GM23338 (cell line): ENCODE data around the gene CRYBA1. TPM values are rescaled to one million over a fixed set of nuclear protein-coding genes. Genes with fewer than 3 reads are reported as not detected.

Experiments used
- ATAC-seq: fragments of 200-7000 bp; cut with Tn5 transposase; 3 replicates; pipeline ENCODE4 v1.9.1; 2020
- DNase-seq: peaks from one replicate; pipeline ENCODE4 v3.0.0-alpha.2; 2015; ENCODE audit warnings: low spot score
- H2AFZ ChIP-seq: fragments of 200-600 bp; sonication (generic); 2 replicates; pipeline ENCODE4 v1.8.0; 2016; ENCODE audit warnings: antibody characterized with exemption, mild to moderate bottlenecking, moderate library complexity
- H3F3A ChIP-seq: fragments of 200-600 bp; sonication (generic); replicated peaks from 2 replicates; pipeline ENCODE4 v1.8.0; 2017; ENCODE audit warnings: antibody characterized with exemption, mixed run types, low read depth
- H3K27ac ChIP-seq: fragments of 200-600 bp; sonication (generic); 2 replicates; pipeline ENCODE4 v1.6.1; 2016; ENCODE audit warnings: low read depth
- H3K27me3 ChIP-seq: fragments of 200-600 bp; sonication (generic); 2 replicates; pipeline ENCODE4 v1.8.0; 2016; ENCODE audit warnings: mild to moderate bottlenecking, mixed run types, moderate library complexity; ENCODE audit not compliant: insufficient read depth
- H3K36me3 ChIP-seq: fragments of 200-600 bp; sonication (generic); 2 replicates; pipeline ENCODE4 v1.8.0; 2016; ENCODE audit warnings: mild to moderate bottlenecking; ENCODE audit not compliant: insufficient read depth
- H3K4me1 ChIP-seq: fragments of 200-600 bp; sonication (generic); 2 replicates; pipeline ENCODE4 v1.8.0; 2016; ENCODE audit warnings: mild to moderate bottlenecking, moderate library complexity; ENCODE audit not compliant: insufficient read depth
- H3K4me2 ChIP-seq: fragments of 200-600 bp; sonication (generic); 2 replicates; pipeline ENCODE4 v1.7.1; 2017; ENCODE audit warnings: mixed run types
- H3K4me3 ChIP-seq: fragments of 200-600 bp; sonication (generic); 2 replicates; pipeline ENCODE4 v1.6.1; 2016; ENCODE audit warnings: mixed run types
- H3K79me2 ChIP-seq: fragments of 200-600 bp; sonication (generic); replicated peaks from 2 replicates; pipeline ENCODE4 v1.8.0; 2017; ENCODE audit warnings: mild to moderate bottlenecking; ENCODE audit not compliant: insufficient read depth
- H3K9me2 ChIP-seq: fragments of 200-600 bp; sonication (generic); 2 replicates; pipeline ENCODE4 v1.8.0; 2017; ENCODE audit not compliant: insufficient read depth
- H4K20me1 ChIP-seq: fragments of 200-600 bp; sonication (generic); replicated peaks from 2 replicates; pipeline ENCODE4 v1.8.0; 2017; ENCODE audit warnings: mild to moderate bottlenecking; ENCODE audit not compliant: insufficient read depth
- H3K27ac Mint-ChIP-seq: 2 replicates; pipeline ENCODE4 v1.8.0; 2020; ENCODE audit warnings: inconsistent platforms, mild to moderate bottlenecking, moderate library complexity, mixed read lengths
- H3K27me3 Mint-ChIP-seq: 3 replicates; pipeline ENCODE4 v1.8.0; 2022; ENCODE audit warnings: low read depth, mild to moderate bottlenecking, moderate library complexity, mixed read lengths, inconsistent platforms; ENCODE audit not compliant: insufficient read depth, poor library complexity
- H3K36me3 Mint-ChIP-seq: 3 replicates; pipeline ENCODE4 v1.8.0; 2021; ENCODE audit warnings: low read depth, mild to moderate bottlenecking, inconsistent platforms, moderate library complexity, mixed read lengths
- H3K4me1 Mint-ChIP-seq: 3 replicates; pipeline ENCODE4 v1.8.0; 2020; ENCODE audit warnings: mild to moderate bottlenecking, inconsistent platforms, mixed read lengths
- H3K4me3 Mint-ChIP-seq: 3 replicates; pipeline ENCODE4 v1.8.0; 2021; ENCODE audit warnings: moderate library complexity, mild to moderate bottlenecking, inconsistent platforms, mixed read lengths
- H3K9me3 Mint-ChIP-seq: 3 replicates; pipeline ENCODE4 v1.8.0; 2020; ENCODE audit warnings: moderate library complexity, mild to moderate bottlenecking, inconsistent platforms, mixed read lengths
- CREB1 ChIP-seq: fragments of 250-450 bp; sonication (Bioruptor Pico); IDR thresholded peaks from 2 replicates; pipeline ENCODE4 v1.5.0; 2020; ENCODE audit warnings: low read depth, mild to moderate bottlenecking, moderate library complexity
- EZH2phosphoT487 ChIP-seq: fragments of 200-600 bp; sonication (generic); IDR thresholded peaks from one replicate; pipeline ENCODE4 v1.8.1; 2018; ENCODE audit warnings: antibody characterized with exemption; ENCODE audit not compliant: unreplicated experiment
- JUNB ChIP-seq: IDR thresholded peaks from one replicate; pipeline ENCODE4 v1.6.1; 2016; ENCODE audit warnings: antibody characterized with exemption; ENCODE audit not compliant: unreplicated experiment
- STAT1 ChIP-seq: IDR thresholded peaks from one replicate; pipeline ENCODE4 v1.6.1; 2016; ENCODE audit warnings: antibody characterized with exemption; ENCODE audit not compliant: unreplicated experiment
- ZNF331 ChIP-seq: fragments of 250-450 bp; sonication (Bioruptor Pico); IDR thresholded peaks from 2 replicates; pipeline ENCODE4 v1.5.0; 2020; ENCODE audit warnings: low read depth, mild to moderate bottlenecking, moderate library complexity
- polyA plus RNA-seq: library from polyadenylated mRNA; unstranded; fragments of >200 nt; fragmentation: Nextera tagmentation; extraction: Ambion mirVana; gene quantifications from 2 replicates; pipeline ENCODE4 v1.2.1, GENCODE V29; 2016
- total RNA-seq: library from RNA; depleted of rRNA; stranded (reverse); fragments of >200 nt; shearing (Covaris generic); gene quantifications from 2 replicates; pipeline ENCODE4 v1.2.3, GENCODE V29; 2014
- TF ChIP-seq, protein P1 (sequence below): IDR thresholded peaks from one replicate; pipeline ENCODE4 v1.6.1; 2018; ENCODE audit warnings: antibody characterized with exemption; ENCODE audit not compliant: unreplicated experiment
- TF ChIP-seq, protein P2 (sequence below), 2 experiments: fragments of 200-600 bp in 1 of 2; sonication (generic) in 1 of 2; conservative IDR thresholded peaks; 2 replicates each; pipeline versions ENCODE4 v1.5.1 to v1.6.1; 2016 to 2017; ENCODE audit warnings: antibody characterized with exemption in 2 of 2, low read depth in 2 of 2, mild to moderate bottlenecking in 2 of 2, moderate library complexity in 1 of 2
- TF ChIP-seq, protein P3 (sequence below): fragments of 250-450 bp; sonication (Bioruptor Pico); IDR thresholded peaks from 2 replicates; pipeline ENCODE4 v1.5.0; 2020; ENCODE audit warnings: mild to moderate bottlenecking, moderate library complexity

The CRYBA1 gene
- total and polyA plus RNA-seq, 2 experiments from 2014 or later, result not detected

DNA sequence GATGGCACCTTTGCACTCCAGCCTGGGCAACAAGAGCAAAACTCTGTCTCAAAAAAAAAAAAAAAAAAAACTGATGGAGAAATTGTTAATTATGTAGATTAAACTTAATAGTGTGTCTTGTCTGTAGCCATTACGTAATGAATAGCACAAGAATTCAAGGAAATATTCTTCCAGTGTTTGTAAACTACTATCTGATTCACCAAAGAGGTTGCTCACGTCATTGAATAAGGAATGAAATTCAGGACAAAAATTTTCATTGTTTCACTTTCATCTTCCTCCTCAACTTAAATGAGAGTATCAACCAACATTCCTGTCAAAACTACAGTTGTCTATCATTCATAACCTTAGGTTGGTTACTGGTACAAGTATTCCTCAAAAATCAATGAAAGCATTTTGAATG lies 35.8 kb upstream of the CRYBA1 start (continued):
- TF ChIP-seq, protein P1, sequence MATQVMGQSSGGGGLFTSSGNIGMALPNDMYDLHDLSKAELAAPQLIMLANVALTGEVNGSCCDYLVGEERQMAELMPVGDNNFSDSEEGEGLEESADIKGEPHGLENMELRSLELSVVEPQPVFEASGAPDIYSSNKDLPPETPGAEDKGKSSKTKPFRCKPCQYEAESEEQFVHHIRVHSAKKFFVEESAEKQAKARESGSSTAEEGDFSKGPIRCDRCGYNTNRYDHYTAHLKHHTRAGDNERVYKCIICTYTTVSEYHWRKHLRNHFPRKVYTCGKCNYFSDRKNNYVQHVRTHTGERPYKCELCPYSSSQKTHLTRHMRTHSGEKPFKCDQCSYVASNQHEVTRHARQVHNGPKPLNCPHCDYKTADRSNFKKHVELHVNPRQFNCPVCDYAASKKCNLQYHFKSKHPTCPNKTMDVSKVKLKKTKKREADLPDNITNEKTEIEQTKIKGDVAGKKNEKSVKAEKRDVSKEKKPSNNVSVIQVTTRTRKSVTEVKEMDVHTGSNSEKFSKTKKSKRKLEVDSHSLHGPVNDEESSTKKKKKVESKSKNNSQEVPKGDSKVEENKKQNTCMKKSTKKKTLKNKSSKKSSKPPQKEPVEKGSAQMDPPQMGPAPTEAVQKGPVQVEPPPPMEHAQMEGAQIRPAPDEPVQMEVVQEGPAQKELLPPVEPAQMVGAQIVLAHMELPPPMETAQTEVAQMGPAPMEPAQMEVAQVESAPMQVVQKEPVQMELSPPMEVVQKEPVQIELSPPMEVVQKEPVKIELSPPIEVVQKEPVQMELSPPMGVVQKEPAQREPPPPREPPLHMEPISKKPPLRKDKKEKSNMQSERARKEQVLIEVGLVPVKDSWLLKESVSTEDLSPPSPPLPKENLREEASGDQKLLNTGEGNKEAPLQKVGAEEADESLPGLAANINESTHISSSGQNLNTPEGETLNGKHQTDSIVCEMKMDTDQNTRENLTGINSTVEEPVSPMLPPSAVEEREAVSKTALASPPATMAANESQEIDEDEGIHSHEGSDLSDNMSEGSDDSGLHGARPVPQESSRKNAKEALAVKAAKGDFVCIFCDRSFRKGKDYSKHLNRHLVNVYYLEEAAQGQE, result no peak
- TF ChIP-seq CREB1 (CRISPR knock-in tag), result no peak
- TF ChIP-seq JUNB, result no peak

DNA sequence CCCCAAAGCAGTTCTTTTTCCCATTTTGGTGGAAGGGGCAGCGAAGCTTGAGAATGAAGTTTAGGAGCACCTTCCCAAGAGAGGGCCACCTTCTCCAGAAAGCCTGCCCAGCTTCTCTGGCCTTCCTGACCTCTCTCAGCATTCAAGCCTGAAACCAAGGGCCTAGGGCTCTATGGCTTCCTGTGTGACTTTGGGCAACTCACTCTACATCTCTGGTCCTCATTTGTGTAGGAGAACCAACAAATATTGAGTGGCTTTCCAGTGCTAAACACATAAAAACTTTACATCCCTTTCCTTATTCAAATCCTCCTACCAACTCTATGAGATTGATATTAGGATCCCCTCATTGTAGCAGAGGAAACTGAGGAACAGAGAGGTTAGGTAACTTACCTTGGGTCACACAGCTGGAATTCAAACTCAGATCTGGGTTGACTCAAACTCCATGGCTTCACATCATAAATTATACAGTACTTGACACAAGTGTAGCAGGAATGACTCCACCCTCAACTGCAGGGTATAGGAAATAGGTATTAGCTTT lies 34.5 kb upstream of the CRYBA1 start:
- Histone ChIP-seq H3K27me3 (no peaks in the 10 kb centered on the region), H3K27ac (no peak overlapping the region), H3K4me1 (peaks cover 13% of the 10 kb centered on the region), H3F3A (no peaks in the 10 kb centered on the region), H4K20me1 (no peaks in the 10 kb centered on the region), H3K36me3 (no peaks in the 10 kb centered on the region), H3K4me2 (no peak overlapping the region), H3K79me2 (no peaks in the 10 kb centered on the region), H3K9me2 (no peaks in the 10 kb centered on the region), H2AFZ (peak overlapping the region; percentile 72; the same call in 1 of the 2 replicates), H3K4me3 (no peak overlapping the region)
- no peak for TF ChIP-seq ZNF331
- Mint-ChIP-seq H3K4me1 (peaks cover 22% of the 10 kb centered on the region), H3K27me3 (peaks cover 5% of the 10 kb centered on the region), H3K27ac (no peak overlapping the region), H3K4me3 (no peak overlapping the region), H3K9me3 (no peaks in the 10 kb centered on the region), H3K36me3 (no peaks in the 10 kb centered on the region)
- ATAC-seq, result no peak
- DNase-seq, result no peak

DNA sequence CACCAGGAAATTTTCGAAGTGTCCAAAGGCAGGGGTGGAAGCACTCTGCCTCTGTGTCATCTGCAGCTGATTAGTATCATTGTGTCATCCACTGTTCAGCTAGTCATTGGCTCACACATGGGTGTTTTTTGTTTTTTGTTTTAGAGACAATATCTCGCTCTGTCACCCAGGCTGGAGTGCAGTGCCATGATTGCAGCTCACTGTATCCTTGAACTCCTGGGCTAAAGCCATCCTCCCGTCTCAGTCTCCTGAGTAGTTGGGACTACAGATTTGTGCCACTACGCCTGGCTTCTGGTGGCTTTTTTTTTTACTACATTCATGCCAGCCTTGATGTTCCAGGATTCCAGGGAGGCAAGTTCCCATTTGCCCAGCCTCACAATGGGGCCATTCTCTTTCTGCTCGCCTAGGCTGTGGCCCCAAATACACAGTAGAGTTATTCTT lies 34.0 kb upstream of the CRYBA1 start:
- Histone ChIP-seq H4K20me1 (no peaks in the 10 kb centered on the region), H3F3A (no peaks in the 10 kb centered on the region), H2AFZ (peak overlapping the region; percentile 83), H3K9me2 (no peaks in the 10 kb centered on the region), H3K36me3 (no peaks in the 10 kb centered on the region), H3K27ac (no peak overlapping the region), H3K27me3 (no peaks in the 10 kb centered on the region), H3K4me1 (peaks cover 11% of the 10 kb centered on the region), H3K4me3 (no peak overlapping the region), H3K4me2 (no peak overlapping the region), H3K79me2 (no peaks in the 10 kb centered on the region)
- no peak overlapping the region for H3K27ac Mint-ChIP-seq
- peaks cover 19% of the 10 kb centered on the region for H3K4me1 Mint-ChIP-seq
- ATAC-seq, result no peak
- no peak overlapping the region for H3K4me3 Mint-ChIP-seq
- no peaks in the 10 kb centered on the region for H3K9me3 Mint-ChIP-seq
- DNase-seq, result no peak
- H3K27me3 Mint-ChIP-seq, result peaks cover 3% of the 10 kb centered on the region
- H3K36me3 Mint-ChIP-seq, result no peaks in the 10 kb centered on the region
- no peak for TF ChIP-seq EZH2phosphoT487
- TF ChIP-seq, protein P2, sequence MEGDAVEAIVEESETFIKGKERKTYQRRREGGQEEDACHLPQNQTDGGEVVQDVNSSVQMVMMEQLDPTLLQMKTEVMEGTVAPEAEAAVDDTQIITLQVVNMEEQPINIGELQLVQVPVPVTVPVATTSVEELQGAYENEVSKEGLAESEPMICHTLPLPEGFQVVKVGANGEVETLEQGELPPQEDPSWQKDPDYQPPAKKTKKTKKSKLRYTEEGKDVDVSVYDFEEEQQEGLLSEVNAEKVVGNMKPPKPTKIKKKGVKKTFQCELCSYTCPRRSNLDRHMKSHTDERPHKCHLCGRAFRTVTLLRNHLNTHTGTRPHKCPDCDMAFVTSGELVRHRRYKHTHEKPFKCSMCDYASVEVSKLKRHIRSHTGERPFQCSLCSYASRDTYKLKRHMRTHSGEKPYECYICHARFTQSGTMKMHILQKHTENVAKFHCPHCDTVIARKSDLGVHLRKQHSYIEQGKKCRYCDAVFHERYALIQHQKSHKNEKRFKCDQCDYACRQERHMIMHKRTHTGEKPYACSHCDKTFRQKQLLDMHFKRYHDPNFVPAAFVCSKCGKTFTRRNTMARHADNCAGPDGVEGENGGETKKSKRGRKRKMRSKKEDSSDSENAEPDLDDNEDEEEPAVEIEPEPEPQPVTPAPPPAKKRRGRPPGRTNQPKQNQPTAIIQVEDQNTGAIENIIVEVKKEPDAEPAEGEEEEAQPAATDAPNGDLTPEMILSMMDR (conservative IDR thresholded peaks at IDR 0.05; ENCODE audit: low read depth in 2 of 2), result no peak
- no peak for TF ChIP-seq STAT1
- TF ChIP-seq, protein P3, sequence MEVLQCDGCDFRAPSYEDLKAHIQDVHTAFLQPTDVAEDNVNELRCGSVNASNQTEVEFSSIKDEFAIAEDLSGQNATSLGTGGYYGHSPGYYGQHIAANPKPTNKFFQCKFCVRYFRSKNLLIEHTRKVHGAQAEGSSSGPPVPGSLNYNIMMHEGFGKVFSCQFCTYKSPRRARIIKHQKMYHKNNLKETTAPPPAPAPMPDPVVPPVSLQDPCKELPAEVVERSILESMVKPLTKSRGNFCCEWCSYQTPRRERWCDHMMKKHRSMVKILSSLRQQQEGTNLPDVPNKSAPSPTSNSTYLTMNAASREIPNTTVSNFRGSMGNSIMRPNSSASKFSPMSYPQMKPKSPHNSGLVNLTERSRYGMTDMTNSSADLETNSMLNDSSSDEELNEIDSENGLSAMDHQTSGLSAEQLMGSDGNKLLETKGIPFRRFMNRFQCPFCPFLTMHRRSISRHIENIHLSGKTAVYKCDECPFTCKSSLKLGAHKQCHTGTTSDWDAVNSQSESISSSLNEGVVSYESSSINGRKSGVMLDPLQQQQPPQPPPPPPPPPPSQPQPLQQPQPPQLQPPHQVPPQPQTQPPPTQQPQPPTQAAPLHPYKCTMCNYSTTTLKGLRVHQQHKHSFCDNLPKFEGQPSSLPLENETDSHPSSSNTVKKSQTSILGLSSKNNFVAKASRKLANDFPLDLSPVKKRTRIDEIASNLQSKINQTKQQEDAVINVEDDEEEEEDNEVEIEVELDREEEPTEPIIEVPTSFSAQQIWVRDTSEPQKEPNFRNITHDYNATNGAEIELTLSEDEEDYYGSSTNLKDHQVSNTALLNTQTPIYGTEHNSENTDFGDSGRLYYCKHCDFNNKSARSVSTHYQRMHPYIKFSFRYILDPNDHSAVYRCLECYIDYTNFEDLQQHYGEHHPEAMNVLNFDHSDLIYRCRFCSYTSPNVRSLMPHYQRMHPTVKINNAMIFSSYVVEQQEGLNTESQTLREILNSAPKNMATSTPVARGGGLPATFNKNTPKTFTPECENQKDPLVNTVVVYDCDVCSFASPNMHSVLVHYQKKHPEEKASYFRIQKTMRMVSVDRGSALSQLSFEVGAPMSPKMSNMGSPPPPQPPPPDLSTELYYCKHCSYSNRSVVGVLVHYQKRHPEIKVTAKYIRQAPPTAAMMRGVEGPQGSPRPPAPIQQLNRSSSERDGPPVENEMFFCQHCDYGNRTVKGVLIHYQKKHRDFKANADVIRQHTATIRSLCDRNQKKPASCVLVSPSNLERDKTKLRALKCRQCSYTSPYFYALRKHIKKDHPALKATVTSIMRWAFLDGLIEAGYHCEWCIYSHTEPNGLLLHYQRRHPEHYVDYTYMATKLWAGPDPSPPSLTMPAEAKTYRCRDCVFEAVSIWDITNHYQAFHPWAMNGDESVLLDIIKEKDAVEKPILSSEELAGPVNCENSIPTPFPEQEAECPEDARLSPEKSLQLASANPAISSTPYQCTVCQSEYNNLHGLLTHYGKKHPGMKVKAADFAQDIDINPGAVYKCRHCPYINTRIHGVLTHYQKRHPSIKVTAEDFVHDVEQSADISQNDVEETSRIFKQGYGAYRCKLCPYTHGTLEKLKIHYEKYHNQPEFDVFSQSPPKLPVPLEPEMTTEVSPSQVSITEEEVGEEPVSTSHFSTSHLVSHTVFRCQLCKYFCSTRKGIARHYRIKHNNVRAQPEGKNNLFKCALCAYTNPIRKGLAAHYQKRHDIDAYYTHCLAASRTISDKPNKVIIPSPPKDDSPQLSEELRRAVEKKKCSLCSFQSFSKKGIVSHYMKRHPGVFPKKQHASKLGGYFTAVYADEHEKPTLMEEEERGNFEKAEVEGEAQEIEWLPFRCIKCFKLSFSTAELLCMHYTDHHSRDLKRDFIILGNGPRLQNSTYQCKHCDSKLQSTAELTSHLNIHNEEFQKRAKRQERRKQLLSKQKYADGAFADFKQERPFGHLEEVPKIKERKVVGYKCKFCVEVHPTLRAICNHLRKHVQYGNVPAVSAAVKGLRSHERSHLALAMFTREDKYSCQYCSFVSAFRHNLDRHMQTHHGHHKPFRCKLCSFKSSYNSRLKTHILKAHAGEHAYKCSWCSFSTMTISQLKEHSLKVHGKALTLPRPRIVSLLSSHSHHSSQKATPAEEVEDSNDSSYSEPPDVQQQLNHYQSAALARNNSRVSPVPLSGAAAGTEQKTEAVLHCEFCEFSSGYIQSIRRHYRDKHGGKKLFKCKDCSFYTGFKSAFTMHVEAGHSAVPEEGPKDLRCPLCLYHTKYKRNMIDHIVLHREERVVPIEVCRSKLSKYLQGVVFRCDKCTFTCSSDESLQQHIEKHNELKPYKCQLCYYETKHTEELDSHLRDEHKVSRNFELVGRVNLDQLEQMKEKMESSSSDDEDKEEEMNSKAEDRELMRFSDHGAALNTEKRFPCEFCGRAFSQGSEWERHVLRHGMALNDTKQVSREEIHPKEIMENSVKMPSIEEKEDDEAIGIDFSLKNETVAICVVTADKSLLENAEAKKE, result no peak
